Skeletal muscle tissue (tissue), 4 donors: ENCODE data around the gene ANK3. TPM values are rescaled to one million over a fixed set of nuclear protein-coding genes. Genes with fewer than 3 reads are reported as not detected.

Experiments
- H3K27ac ChIP-seq: one replicate; pipeline ENCODE4 v1.7.0; 2013; ENCODE audit warnings: mild to moderate bottlenecking, low read depth, low read length, inconsistent platforms
- H3K27me3 ChIP-seq, 3 donors: one replicate each; pipeline ENCODE4 v1.7.0; 2013; ENCODE audit warnings: low read length in 3 of 3; ENCODE audit not compliant: control insufficient read depth in 3 of 3, insufficient read depth in 3 of 3
- H3K36me3 ChIP-seq, 3 donors: one replicate each; pipeline ENCODE4 v1.7.0; 2013; ENCODE audit warnings: low read length in 3 of 3; ENCODE audit not compliant: control insufficient read depth in 3 of 3, insufficient read depth in 3 of 3
- H3K4me1 ChIP-seq, 3 donors: one replicate each; pipeline ENCODE4 v1.7.0; 2013; ENCODE audit warnings: low read length in 3 of 3, mild to moderate bottlenecking in 3 of 3; ENCODE audit not compliant: control insufficient read depth in 3 of 3, insufficient read depth in 3 of 3
- H3K4me3 ChIP-seq, 3 donors: one replicate each; pipeline ENCODE4 v1.7.0; 2013; ENCODE audit warnings: low read length in 3 of 3
- H3K9ac ChIP-seq, 3 donors: one replicate each; pipeline ENCODE4 v1.7.0; 2013; ENCODE audit warnings: low read length in 3 of 3, mild to moderate bottlenecking in 3 of 3, moderate library complexity in 2 of 3, low read depth in 1 of 3
- H3K9me3 ChIP-seq, 3 donors: one replicate each; pipeline ENCODE4 v1.7.0; 2013; ENCODE audit warnings: low read length in 3 of 3; ENCODE audit not compliant: control insufficient read depth in 3 of 3
- total RNA-seq: library from RNA; depleted of rRNA; stranded (reverse); fragments of >200 nt; gene quantifications from one replicate; pipeline ENCODE4 v1.2.3, GENCODE V29; 2014
- donor health status: Osteomylitis.

The ANK3 gene
- total RNA-seq, 1 donor from 2014 or later: 110 TPM

DNA sequence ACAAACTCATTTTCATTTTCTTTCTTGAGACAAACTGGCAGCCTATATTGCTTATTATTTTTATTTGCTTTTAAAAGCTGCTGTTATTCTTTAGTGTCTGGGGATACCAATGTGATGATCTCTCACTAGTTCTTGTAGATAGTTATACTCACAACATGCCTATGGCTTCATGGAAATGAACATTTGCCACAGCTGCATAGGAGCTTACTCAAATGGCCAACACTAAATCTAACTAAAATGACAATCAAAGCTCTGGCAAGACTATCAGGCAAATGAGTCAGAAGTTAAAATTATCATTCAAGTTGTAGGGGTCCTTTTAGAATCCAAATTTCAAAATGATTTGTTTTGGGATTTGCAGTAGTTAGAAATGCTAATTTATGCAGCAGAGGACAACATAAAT, 225.9 kb downstream of the ANK3 start:
- H3K27ac ChIP-seq: no peak overlapping the region
- no peaks in the 10 kb centered on the region for H3K36me3 ChIP-seq
- H3K9ac ChIP-seq: no peak overlapping the region

DNA sequence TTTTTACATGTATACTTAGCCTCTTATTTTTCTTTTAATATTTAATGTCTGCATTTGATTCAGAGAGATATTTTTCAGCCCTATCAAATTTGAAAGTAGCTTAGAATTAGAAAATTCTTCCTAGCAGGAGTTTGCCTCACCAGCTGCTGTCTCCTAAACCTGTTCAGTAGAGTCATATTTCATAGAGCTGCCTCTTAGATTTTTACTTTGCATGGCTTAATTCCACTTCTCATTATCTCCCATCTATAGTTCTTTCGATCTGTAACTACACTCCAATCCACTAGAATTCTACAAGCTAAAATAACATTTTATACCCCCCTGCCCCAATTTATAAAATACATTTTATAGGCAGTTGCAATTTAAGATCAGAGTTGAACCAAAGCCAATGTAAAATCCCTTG, 227.0 kb downstream of the ANK3 start:
- Histone ChIP-seq H3K36me3 (no peaks in the 10 kb centered on the region), H3K9me3 (no peaks in the 10 kb centered on the region), H3K4me3 (no peak overlapping the region), H3K4me1 (peaks cover 0 to 3% (median 0%) of the 10 kb centered on the region in 3 donors), H3K27ac (no peak overlapping the region), H3K27me3 (no peaks in the 10 kb centered on the region), H3K9ac (no peak overlapping the region)

More for the DNA sequence above, 225.9 kb downstream of the ANK3 start:
- Histone ChIP-seq H3K4me1 (peaks cover 0 to 3% (median 0%) of the 10 kb centered on the region in 3 donors), H3K4me3 (no peak overlapping the region), H3K9me3 (no peaks in the 10 kb centered on the region), H3K27me3 (no peaks in the 10 kb centered on the region)

DNA sequence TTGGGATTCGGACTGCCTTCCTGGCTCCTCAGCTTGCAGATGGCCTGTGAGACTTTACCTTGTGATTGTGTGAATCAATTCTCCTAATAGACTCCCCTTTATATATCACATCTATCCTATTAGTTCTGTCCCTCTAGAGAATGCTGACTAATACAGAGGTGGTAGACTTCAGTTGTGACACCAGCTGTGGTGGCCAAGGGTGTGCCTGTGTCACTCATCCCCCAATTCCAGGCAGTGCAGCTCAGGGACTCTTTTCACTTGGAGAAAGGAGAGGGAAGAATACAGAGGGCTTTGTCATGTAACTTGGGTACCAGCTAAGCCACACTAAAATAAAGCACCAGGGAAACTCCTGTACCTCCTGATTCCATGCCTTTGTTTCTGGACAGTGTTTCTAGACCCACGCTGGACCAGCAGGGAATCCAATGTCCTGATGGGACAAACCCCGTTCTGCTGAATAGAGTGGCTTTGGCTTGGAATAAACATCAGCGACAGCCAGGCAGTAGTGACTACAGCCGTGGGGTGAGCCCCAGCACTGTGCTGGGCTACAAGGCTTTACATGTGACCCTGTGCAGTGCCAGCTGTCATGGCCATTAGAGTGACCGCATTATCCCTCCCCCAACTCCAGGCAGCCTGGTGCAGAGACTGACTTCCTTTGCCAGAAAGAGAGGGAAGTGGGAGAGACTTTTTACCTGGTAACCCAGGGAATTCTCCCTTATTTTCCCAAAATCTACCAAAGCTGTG, 233.6 kb downstream of the ANK3 start:
- Histone ChIP-seq H3K27ac (no peak overlapping the region), H3K36me3 (no peaks in the 10 kb centered on the region), H3K4me3 (no peak overlapping the region), H3K9me3 (no peaks in the 10 kb centered on the region), H3K4me1 (no peaks in the 10 kb centered on the region), H3K27me3 (no peaks in the 10 kb centered on the region), H3K9ac (no peak overlapping the region)

DNA sequence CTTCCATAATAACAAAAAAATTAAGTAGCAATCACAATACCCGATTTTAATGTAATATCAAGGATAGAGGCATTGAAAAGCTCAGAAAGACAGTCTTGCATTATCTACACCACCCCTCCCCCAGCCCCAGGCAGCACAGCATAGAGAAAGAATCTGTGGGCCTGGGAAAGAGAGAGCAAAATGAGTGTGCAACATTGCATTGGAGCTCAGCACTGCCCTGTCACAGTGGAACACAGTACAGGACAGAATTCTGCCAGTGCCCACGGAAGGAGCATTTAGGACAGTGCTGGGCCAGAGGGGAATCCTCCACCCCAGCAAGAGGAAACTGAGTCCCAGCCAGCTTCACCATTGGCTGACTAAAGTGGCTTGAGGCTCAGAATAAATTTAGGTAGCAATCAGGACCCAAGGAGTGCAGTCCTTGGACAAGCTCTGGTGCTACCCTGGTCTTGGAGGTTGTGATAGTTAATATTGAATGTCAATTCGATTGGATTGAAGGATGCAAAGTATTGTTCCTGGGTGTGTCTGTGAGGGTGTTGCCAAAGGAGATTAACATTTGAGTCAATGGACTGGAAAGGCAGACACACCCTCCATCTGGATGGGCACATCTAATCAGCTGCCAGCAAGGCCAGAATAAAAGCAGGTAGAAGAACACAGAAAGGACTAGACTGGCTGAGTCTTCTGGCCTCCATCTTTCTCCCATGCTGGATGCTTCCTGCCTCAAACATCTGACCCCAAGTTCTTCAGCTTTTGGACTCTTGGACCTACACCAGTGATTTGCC, 234.4 kb downstream of the ANK3 start:
- Histone ChIP-seq H3K4me1 (peaks cover 0 to 3% (median 0%) of the 10 kb centered on the region in 3 donors), H3K36me3 (no peaks in the 10 kb centered on the region), H3K9ac (no peak overlapping the region), H3K4me3 (no peak overlapping the region), H3K9me3 (no peaks in the 10 kb centered on the region), H3K27ac (no peak overlapping the region), H3K27me3 (no peaks in the 10 kb centered on the region)

DNA sequence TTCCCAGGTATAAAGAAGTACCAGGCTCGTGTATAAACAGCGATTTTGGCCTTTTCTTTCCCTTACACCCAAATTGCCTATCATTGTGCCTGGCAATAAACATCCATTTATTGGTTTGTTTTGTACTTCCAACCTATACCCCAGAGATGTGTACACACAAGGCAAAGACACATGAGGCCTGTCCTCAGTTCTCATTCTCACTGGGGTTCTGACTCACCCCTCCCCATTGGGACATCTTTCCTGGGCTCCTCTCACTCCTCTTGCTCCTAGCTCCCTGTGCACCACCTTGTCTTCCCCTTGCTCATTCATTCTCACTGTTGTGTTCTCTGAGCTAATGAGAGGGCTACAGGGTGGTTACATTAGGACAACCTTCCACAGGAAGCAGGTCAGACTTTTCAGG, 240.7 kb downstream of the ANK3 start:
- H3K36me3 ChIP-seq: no peaks in the 10 kb centered on the region
- H3K27me3 ChIP-seq: no peaks in the 10 kb centered on the region
- no peak overlapping the region for H3K4me3 ChIP-seq
- H3K9me3 ChIP-seq: no peaks in the 10 kb centered on the region
- peaks cover 4 to 19% (median 7%) of the 10 kb centered on the region in 3 donors for H3K4me1 ChIP-seq
- H3K9ac ChIP-seq: no peak overlapping the region
- no peak overlapping the region for H3K27ac ChIP-seq

DNA sequence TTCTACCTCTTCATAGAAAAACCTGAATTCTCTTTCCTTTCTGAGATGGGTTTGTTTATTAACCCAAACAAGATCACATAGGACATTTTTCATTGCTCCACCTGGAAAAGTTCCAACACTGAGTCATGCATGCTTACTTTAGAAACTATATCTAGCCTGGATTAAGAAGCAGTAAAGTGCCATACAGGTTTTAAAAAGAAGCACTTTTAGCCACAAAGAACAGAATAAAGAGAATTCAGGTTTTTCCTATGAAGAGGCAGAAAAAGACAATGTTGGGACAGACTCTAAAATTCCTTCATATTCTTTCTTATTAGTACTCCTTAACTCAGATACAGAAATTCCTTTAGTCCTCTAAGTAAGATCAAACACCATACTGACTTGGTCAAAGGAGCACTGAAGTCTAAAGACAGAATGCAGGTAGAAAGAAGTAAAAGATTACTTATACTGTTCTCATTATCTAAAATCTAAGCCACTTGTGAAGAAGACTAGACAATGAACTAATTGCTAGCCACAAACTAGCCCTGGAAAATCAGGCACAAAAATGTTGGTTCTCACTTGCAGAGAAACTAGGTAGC, 241.3 kb downstream of the ANK3 start:
- H3K4me1 ChIP-seq: peaks cover 4 to 19% (median 7%) of the 10 kb centered on the region in 3 donors
- H3K4me3 ChIP-seq: no peak overlapping the region
- H3K27me3 ChIP-seq: no peaks in the 10 kb centered on the region
- H3K27ac ChIP-seq: no peak overlapping the region
- H3K36me3 ChIP-seq: no peaks in the 10 kb centered on the region
- no peak overlapping the region for H3K9ac ChIP-seq
- H3K9me3 ChIP-seq: no peaks in the 10 kb centered on the region

DNA sequence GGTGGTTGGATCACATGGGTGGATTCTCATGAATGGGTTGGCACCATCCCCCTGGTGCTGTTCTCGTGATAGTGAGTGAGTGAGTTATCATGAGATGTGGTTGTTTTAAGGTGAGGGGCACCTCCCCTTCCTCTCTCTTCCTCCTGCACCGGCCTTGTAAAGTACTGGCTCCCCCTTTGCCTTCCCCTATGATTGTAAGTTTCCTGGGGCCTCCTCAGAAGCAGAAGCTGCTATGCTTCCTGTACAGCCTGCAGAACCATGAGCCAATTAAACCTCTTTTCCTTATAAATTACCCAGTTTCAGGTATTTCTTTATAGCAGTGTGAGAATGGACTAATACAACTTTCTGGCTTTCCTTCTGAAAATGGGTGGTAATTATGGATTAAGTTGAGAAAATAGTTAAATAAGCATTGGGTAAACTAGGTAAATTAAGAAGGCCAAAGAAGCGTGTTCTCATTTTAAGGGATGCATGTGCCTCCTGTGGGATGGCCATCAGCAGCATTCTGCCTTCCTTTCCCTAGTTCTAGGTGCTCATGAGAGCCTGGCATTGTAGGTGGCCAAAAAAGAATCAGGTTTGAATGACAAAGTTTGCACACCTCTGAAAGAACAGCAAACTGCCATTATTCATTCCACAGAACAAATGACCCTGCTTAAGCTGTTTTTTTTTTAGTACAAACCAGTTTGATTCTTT, 242.0 kb downstream of the ANK3 start:
- H3K27ac ChIP-seq: no peak overlapping the region
- H3K4me3 ChIP-seq: no peak overlapping the region
- no peaks in the 10 kb centered on the region for H3K9me3 ChIP-seq
- no peaks in the 10 kb centered on the region for H3K36me3 ChIP-seq
- peaks cover 4 to 19% (median 7%) of the 10 kb centered on the region in 3 donors for H3K4me1 ChIP-seq
- no peak overlapping the region for H3K9ac ChIP-seq
- no peaks in the 10 kb centered on the region for H3K27me3 ChIP-seq

DNA sequence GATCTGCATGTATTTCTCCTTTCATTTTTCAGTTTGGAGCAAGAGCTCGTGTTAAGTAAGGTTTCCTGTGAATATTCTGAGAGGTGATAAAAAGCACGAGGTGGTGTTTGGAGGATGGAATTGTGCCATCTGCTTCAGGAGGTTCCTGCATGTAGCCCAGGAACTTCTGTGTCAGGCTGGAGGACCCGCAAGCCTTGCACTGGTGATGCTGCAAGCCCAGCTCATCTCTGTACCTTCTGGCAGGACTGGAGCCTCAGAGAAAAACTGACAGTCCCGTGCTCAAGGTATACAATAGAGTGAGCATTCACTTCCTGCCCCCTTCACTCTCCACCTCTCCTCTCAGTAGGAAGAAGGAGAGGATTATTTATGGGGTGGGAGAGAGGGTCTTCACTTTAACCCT, 242.7 kb downstream of the ANK3 start:
- no peak overlapping the region for H3K27ac ChIP-seq
- no peaks in the 10 kb centered on the region for H3K36me3 ChIP-seq
- H3K27me3 ChIP-seq: no peaks in the 10 kb centered on the region
- peaks cover 4 to 21% (median 7%) of the 10 kb centered on the region in 3 donors for H3K4me1 ChIP-seq
- H3K4me3 ChIP-seq: no peak overlapping the region
- no peak overlapping the region for H3K9ac ChIP-seq
- no peaks in the 10 kb centered on the region for H3K9me3 ChIP-seq

DNA sequence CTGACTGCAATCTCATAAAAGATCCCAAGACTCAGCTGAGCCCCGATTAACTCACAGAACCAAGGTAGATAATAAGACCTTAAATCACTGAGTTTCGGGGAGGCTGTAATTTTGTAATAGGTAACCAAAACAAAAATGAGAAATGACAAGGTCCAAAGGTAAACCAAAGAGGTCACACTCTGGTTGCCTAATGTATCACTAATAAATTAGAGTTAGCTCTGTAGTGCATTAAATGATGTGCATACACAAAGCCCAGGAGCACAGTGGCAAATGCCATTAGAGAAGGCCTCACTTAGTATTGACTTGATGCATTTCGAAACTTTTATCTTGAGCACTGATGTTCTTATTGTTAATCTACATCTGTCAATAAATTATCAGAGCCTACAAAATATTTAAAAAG, 245.6 kb downstream of the ANK3 start:
- no peaks in the 10 kb centered on the region for H3K27me3 ChIP-seq
- no peak overlapping the region for H3K4me3 ChIP-seq
- no peaks in the 10 kb centered on the region for H3K36me3 ChIP-seq
- no peak overlapping the region for H3K9ac ChIP-seq
- peaks cover 10 to 27% (median 16%) of the 10 kb centered on the region in 3 donors for H3K4me1 ChIP-seq
- no peaks in the 10 kb centered on the region for H3K9me3 ChIP-seq
- H3K27ac ChIP-seq: no peak overlapping the region
